GM03348 (cell line): ENCODE measurements around the gene SLC25A21.
A peak's percentile ranks its signal among the peaks of the same experiment; 100 is the strongest.
"Not testable (repeated sequence)": the region's sequence is repeated elsewhere in the genome, so short reads cannot be mapped to it uniquely, and the experiment has no call there.

ENCODE experiments used
- DNase-seq: peaks from one replicate; pipeline ENCODE4 v3.0.0; 2012; ENCODE audit warnings: low spot score

SLC25A21 gene

DNA sequence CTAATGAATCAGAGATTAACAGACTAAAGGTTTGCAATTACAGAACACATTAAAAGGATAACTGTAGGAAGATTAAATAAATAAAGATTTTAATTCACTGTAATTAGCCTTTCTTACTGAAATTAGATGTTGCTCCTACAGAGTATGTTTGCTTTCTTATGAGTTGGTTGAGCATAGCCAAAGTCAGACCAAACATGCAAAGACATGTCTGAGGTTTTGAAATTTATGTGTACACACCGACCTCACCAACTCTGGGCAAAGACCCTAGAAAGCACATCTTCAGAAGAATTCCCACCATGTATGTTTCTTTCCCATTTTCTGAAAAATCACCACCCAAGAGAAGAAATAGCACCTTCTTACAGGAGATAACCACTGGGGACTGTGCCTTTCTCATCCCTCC is 351.5 kb downstream of the SLC25A21 start:
- DNase-seq: no peak

DNA sequence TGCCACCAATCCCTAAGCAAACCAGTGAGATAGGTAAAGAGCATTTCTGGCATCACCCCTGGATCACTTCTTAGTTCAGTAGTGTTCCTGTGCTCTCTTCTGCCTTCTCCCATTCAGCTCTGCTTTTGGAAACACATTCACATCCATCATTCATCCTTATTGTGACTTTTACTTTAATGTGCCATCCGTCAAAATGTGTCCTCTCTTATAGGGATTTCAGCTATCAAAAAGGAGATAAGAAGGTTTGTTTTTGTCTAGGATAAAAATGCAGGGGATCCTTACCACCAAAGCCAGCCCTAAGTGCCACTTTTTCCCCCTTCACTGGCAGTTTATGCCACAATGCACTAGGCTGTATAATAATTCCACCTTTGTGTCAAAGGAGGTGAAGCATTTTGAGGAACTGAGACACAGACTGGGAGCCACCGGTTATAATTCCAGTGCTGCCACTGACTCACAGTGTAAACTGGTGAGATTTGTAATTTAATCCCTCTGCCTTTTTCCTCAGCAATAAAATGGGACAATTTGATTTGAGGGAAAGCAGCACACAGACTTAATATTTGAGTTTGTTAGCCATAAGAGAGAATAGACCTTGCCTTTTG is 352.2 kb downstream of the SLC25A21 start:
- no peak for DNase-seq

DNA sequence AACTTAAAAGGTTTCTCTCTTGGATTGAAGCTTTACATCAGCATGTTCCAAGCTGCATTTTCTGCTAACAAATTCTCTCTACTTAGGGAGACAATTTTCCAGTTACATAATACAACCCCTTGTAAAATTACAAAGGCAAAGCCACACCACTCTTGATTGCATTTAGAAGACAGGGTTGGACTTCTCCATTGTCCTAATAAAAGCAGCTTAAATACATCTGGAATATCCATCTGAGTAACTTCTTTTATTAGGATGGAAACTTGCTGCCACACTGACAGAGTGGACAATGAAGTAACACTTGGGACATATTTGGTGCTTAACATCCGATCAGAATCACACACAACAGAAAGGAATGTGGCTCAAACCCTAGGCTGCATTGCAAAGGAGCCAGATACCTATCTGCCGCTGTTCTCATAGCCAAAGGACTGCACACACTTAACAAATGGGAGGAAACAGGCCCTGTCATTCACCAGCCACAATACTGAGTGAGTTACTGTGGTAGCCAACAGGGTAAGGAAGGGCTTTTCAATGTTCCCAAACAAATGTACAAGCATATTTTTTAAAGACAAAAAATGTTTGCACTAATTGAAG is 353.5 kb downstream of the SLC25A21 start:
- peak; percentile 27 for DNase-seq

DNA sequence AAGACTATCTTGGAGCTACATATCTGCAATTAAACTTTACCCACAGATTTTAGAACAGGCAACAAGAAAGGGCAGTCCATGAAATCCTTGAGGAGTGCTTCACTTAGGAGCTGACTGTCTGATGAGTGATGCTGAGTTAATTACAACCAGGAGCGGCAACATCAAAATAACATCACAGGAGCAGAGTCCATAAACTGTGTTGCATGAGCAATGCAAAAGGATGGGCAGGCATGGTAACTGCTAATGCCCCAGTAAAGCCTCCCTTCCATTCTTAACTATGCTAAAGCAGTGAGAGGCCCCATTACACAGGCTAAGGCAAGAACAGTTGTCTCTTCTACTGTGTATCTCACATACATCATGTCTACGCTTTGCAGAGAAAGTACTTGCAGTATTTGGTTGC is 354.2 kb downstream of the SLC25A21 start:
- DNase-seq: no peak

DNA sequence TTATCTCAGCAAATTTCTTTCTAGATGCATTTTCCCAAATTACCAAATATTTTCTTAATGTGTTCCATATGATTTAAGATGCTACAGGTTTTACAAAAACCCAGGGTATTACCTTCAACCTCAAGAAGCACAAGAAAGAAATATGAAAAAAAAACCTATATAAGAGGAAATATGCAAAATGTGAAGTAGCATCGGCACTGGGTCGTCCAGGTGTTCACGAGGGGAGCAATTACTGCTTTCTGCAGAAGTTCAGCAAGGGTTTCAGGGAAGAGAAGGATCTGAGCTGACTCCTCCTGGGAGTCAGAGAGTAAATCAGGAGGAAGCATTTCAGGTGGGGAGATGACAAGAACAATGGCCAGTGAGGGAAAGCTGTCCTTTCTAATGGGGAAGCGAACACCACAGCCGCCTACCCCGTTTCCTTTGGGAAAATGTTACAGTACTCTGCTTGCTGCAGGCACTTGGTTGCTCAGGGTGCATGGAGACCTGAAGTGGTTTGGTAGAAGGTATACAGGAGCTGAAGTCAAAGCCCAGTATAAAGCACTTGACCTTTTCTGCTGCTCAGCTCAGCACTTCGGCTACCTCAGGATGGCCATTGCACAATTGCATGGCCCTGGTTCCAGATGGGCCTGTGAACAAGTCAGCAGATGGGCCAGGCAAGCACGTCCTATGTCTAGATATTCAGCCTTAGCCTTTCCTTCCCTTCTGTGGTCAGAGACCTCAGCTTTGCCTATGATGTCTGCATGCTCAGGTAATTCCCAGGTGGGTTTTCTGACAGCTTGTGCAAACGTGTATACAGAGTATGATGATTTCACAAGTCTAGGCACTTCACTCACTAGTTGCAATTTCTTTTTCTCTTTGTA is 355.1 kb downstream of the SLC25A21 start:
- no peak for DNase-seq

DNA sequence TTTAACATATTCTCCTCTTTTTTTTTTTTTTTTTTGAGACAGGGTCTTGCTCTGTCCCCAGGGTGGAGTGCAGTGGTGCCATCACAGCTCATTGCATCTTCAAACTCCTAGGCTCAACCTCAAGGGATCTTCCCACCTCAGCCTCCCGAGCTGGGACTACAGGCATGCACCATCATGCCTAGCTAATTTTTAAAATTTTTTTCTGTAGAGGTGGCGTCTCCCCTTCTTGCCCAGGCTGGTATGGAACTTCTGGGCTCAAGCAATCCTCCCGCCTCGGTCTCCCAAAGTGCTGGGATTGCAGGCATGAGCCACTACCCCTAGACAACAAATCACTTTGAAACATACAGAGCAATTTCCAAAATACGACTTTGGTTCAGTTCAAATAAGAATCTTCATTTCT is 355.9 kb downstream of the SLC25A21 start:
- DNase-seq: no peak

DNA sequence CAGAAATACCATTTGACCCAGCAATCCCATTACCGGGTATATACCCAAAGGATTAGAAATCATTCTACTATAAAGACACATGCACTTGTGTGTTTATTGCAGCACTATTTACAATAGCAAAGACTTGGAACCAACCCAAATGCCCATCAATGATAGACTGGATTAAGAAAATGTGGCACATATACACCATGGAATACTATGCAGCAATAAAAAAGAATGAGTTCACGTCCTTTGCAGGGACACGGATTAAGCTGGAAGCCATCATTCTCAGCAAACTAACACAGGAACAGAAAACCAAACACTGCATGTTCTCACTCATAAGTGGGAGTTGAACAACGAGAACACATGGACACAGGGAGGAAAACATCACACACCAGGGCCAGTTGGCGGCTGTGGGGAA is 357.6 kb downstream of the SLC25A21 start:
- DNase-seq: not testable (repeated sequence)

DNA sequence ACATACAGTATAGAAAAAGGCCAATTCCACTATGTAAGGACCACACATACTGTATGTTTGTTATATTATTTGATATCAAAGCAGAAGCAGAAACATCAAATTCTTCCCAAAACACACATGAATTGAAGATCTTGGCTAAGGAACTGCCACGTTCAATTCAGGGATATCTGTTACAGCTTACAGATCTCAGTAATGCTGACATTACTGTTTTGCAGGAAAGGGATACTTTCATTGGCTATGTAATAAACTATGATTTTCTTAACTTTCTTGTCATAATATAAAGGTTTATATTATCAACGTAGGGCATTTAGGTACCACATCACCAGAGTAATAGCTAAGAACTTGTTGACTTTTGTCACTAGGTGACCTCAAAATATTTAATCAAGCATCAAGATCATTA is 362.2 kb downstream of the SLC25A21 start:
- no peak for DNase-seq

DNA sequence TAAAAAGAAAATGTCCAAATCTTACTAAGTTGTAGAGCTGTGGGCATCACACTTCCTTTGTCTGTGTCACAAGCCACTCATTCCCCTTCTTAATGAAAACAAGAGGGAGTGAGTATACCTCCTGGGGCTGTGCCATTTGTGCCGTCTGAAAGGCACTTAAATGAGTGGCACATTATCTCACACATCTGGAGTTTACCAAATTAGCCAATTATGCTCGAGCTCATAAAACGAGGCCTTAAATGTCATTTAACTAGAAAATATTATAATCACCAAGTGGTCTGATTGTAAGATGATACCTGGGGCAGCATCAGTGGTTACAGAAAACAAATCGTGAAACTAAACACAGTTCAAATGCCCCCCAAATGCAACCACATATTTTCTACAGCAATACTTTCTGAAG is 364.7 kb downstream of the SLC25A21 start:
- no peak for DNase-seq

DNA sequence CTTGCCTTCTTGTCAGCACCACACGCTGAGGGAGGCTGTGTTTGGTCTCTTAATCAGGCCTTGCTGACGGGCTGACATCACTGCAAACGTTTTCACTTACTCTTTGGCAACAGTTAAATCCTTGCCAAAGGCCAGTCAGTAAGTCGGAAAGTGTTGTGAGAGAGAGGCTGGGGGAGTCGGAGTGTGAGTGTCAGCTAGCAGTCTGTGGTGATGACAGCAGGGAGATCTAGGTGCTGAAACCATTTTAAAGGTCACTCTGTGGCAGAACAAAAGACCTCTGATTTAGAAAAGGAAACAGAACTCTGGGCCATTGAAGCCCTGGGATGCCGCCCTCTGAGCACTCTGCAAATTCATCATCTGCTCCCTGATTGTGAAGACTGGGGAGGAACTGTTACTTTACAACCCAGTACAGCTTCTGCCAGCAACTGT is 367.3 kb downstream of the SLC25A21 start:
- DNase-seq: no peak

DNA sequence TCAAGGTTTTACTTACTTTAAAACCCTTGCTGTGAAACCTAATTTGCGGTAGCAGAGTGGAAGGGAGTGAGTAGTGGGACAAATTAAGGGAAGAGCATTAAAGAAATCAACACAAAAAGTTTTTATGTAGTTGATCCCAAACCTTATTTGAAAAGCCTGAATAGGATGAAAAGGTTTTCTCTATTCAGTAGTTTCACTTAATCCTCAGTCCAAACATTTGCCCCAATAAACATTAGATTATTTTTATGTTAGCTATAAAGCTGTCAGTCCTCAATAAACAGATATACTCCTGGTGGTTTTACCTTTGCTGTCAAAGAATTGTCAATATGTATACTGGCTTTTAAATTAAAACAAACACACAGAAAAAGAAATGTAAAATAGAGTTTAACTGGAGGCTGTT is 374.8 kb downstream of the SLC25A21 start:
- no peak for DNase-seq

DNA sequence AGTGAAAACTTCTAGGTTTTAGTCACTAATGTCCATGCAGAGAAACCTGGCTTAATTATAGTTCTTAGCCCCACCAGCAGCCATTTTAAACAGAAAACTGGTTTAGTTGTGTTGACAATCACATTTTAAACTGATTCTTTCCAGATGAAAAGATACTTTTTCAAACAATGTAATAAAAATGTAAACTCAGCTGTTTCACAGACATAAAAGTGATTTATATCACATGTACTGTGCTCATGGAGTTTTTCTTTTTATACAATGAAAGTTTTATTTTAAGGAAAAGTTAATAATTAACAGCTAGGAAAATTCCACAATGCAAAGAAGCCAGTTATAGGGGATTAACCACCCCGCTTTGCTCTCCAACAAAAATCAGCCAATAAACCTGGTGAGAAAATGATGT is 381.0 kb downstream of the SLC25A21 start:
- no peak for DNase-seq

DNA sequence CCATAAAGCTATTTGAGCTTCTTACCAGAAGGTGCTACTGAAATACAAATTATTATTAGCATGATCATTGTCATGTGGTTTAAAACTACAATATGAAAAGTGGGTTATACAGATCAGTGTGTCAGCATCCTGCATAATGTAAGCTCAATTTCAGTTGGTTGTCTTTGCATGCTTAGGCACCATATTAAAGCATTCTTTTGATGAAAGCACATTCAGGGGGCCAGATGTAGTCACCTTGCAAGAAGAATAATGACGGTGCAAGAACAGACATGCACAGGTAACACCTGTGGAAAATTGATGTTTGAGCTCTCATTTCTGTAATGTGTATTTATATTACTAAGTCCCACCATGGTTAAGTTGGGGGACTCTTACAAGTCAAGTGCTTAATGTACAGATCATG is 386.9 kb downstream of the SLC25A21 start:
- no peak for DNase-seq

DNA sequence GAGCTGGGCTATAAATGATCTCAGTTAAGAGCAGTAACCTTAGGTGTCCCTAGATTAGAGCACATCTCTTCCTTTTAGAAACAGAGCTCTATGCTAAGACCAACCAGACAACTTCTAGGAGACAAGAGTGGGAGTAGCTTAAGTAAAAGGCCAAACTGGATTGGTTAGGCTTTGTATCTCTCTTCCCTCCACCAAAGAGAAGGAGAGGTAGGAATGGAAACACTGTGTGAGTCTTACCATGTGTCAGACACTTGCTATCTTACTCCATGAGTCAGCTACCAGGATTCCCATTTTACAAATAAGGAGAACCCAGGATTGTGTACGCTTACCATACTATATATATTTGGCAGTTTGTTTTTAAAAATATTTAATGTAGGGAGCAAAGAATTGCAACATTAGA is 387.9 kb downstream of the SLC25A21 start:
- no peak for DNase-seq

DNA sequence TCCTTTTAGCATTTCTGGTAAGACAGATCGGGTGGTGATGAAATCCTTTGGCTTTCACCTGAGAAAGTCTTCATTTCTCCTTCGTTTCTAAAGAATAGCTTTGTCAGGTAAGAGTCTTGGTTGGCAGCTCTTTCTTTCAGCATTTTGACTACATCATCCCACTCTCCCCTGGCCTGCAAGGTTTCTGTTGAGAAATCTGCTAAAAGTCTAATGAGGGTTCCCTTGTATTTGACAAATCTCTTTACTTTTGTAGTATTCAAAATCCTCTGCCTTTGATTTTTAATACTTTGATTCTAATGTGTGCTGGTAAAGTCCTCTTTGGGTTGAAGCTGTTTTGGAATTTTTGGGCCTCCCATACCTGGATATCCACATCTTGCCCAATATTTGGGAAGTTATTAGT is 390.5 kb downstream of the SLC25A21 start:
- no peak for DNase-seq

DNA sequence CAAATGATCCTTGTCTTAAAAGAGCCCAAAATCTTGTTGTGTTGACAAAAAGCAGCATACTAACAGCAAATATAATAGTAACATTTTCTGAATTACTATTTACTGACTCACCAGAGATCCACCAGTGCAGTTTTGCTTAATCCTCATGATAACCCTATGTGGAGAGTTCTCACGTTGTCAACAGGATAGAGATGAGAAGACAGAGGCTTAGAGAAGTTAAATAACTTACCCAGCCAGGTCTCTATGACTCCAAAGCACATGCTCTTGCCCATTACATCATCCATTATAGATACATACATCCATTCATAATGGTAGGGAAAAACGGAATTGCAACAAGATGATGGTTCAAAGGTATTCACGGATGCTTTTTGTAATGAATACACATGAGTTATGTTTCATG is 398.8 kb downstream of the SLC25A21 start:
- no peak for DNase-seq

DNA sequence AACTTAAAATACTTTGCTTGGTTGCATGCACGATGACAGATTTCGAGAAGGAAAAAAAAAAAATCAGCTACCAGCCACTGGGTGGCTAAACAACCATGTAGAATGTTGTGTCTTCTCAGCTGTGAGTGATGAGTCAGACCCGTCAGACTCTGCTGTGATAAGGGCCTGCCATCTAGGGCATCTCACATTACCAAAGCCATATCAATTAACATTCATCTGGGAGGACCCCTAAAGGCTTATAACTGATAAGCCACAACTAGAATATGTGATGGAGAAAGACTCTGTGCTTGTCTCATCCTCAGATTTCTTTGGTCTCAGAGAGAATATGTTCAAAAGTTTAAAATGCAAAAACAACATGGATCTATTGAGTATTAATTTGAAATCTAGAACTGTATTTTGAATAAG is 399.3 kb downstream of the SLC25A21 start:
- DNase-seq: no peak

DNA sequence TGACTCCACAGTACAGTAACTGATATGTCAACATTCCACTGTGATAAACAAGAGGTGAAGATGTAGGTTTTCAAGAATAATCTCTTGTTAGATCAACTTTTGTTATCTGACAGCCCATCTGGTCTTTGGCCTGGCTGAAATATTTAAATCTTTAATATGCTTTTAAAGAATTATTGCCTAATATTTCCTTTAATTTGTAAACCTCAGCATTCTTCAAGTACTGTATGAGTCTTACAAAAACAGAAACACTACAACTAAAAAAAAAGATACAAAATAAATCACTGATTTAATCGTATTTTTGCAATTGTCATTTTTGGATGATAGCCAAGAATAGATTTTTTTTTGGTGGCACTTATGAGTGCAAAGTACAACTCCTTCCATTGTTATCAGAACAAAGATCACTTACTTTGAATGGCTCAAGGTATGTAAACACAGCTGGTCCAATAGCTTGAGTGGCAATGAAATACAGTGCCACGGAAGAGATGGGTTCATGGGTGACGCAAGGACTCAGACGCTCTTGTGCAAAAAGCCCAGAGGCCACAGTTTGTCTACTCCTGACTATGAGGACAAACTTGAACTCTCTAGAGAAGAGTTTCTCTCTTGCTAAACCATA is 401.3 kb downstream of the SLC25A21 start:
- DNase-seq: no peak

DNA sequence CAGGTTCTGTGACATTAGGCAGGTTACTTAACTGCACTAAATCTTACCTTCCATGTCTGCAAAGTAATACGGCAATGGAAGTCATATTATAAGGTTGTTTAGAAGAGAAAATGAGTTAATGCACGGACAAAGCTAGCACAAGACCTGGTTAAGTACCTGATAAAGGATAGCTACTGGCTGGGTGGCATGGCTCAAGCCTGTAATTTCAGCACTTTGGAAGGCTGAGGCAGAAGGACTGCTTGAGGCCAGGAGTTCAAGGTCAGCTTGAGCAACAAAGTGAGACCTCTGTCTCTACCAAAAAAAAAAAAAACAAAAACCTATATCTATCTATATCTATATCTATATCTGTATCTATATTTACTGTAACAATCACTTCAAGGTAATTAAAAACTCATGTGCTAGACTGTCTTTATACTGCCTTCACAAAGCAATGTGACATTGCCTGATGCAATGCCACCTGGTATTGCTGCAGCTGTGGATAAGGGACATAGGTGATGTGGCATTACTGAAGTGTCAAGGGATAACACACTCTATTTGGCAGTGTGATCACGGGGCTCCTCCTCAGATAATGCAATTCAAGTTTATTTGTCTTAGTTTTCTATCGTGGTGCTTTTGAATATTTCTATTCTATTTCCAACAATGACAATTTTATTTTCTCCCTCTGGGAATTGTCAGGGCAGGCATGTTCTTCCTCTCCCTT is 403.6 kb downstream of the SLC25A21 start:
- no peak for DNase-seq

DNA sequence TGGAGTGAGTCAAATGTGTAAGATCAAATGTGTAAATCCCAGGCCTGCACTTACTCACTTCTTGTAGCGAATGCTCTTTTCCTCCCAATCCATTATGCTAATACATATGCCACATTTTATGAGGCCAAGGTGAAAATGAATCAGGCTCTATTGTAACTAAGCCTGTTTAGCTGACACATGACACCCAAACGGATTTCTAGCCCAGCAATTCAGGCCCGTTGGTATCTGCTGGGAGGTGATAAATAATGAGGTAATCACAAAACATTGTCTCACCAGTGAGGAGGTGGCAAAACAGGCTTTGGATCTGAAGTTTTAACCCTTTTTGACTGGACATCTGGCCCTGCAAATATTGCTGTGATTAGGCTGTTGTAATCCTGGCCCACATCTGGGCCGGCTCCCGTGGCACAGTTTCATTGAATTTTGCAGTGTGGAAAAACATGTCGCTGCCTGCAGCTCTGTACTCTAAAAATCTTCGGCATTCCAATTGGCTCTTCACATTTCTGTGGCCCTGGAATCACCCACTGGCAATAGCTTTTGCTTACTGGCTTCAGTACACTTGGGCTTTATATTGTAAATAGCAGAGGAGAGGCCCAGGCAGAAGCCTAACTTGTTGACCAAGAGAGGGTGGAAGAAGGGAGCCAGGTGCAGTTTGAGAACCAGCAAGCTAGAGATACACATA is 404.7 kb downstream of the SLC25A21 start:
- DNase-seq: no peak

DNA sequence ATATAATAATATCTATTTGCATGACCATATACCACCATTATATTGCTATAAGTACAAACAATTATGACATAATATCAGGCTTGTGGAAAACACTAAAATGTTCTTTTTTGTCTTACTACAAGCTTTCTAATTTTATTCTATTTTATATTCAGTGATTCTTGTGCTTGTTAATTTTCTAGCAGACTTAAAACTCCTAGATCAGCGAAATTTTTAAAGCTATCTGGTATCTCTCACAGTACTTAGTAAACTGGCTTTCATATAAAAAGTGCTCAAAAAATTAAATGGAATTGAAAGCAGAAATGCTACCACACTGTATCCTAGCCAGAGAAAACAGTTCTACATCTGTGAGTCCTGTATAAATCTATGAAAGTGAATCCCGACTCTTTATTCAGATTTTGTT is 405.4 kb downstream of the SLC25A21 start:
- DNase-seq: no peak
